ENCODE results near the gene GYPB.
"Not testable (repeated sequence)": the region's sequence is repeated elsewhere in the genome, so short reads cannot be mapped to it uniquely, and the experiment has no call there.

Gene GYPB

GRCh38 chr4:144019277-144019676, at the start of gene GYPB:
GYPB (minus strand) TSS chr4:144019380; CDS start chr4:144019287, 93 bp downstream.
- H3K4me3 ChIP-seq; H3K36me3 ChIP-seq; H3K27me3 ChIP-seq; H3K4me1 ChIP-seq; intact Hi-C loops (cut with DNase I; ENCODE audit: low total_unique reads); DNase-seq; H3K27ac ChIP-seq; H3K9me3 ChIP-seq: not testable (repeated sequence)

- H3K4me3 ChIP-seq; DNase-seq; H3K27ac ChIP-seq; H3K27me3 ChIP-seq; H3K36me3 ChIP-seq; H3K4me1 ChIP-seq; intact Hi-C loops (cut with DNase I; ENCODE audit: low total_unique reads): not testable (repeated sequence)
- peaks cover 0 to 12% (median 7%) of the 10 kb centered on the region in 3 donors for H3K9me3 ChIP-seq
These were observed 42.4 kb upstream of the GYPB start for GRCh38 chr4:144061556-144061955.

GRCh38 chr4:144060234-144060859, 41.2 kb upstream of the GYPB start:
- H3K36me3 ChIP-seq; DNase-seq; intact Hi-C loops (cut with DNase I; ENCODE audit: low total_unique reads); H3K27me3 ChIP-seq; H3K4me1 ChIP-seq; H3K27ac ChIP-seq; H3K4me3 ChIP-seq: not testable (repeated sequence)
- peaks cover 0 to 12% (median 7%) of the 10 kb centered on the region in 3 donors for H3K9me3 ChIP-seq

- no peak for DNase-seq
- peaks cover 0 to 10% (median 4%) of the 10 kb centered on the region in 3 donors for H3K9me3 ChIP-seq
- TF ChIP-seq CTCF (IDR thresholded peaks at IDR 0.05) = no peak
- H3K4me1 ChIP-seq = no peaks in the 10 kb centered on the region
- no peaks in the 10 kb centered on the region for H3K27me3 ChIP-seq
- intact Hi-C loops (cut with DNase I; ENCODE audit: low total_unique reads) = no loop called here
- H3K36me3 ChIP-seq = no peaks in the 10 kb centered on the region
- H3K27ac ChIP-seq = no peak overlapping the region
- no peak overlapping the region for H3K4me3 ChIP-seq
These were observed 37.6 kb upstream of the GYPB start for GRCh38 chr4:144056800-144057199.

GRCh38 chr4:144055336-144055735, 36.2 kb upstream of the GYPB start:
- H3K4me1 ChIP-seq; intact Hi-C loops (cut with DNase I; ENCODE audit: low total_unique reads); H3K4me3 ChIP-seq; DNase-seq; H3K27me3 ChIP-seq; H3K36me3 ChIP-seq; H3K9me3 ChIP-seq; H3K27ac ChIP-seq: not testable (repeated sequence)

GRCh38 chr4:144051494-144051893, 32.3 kb upstream of the GYPB start:
- H3K4me3 ChIP-seq; H3K9me3 ChIP-seq; DNase-seq; H3K27me3 ChIP-seq; H3K27ac ChIP-seq; intact Hi-C loops (cut with DNase I; ENCODE audit: low total_unique reads); H3K4me1 ChIP-seq; H3K36me3 ChIP-seq: not testable (repeated sequence)

GRCh38 chr4:144050631-144051030, 31.5 kb upstream of the GYPB start:
- H3K27me3 ChIP-seq; H3K4me1 ChIP-seq; H3K4me3 ChIP-seq; H3K36me3 ChIP-seq; DNase-seq; H3K27ac ChIP-seq; intact Hi-C loops (cut with DNase I; ENCODE audit: low total_unique reads); H3K9me3 ChIP-seq: not testable (repeated sequence)

- H3K9me3 ChIP-seq; intact Hi-C loops (cut with DNase I; ENCODE audit: low total_unique reads); H3K36me3 ChIP-seq: not testable (repeated sequence)
These were observed 30.6 kb upstream of the GYPB start for GRCh38 chr4:144049495-144050424.

GRCh38 chr4:144044936-144045335, 25.8 kb upstream of the GYPB start:
- H3K27me3 ChIP-seq; H3K4me1 ChIP-seq; H3K9me3 ChIP-seq; H3K27ac ChIP-seq; intact Hi-C loops (cut with DNase I; ENCODE audit: low total_unique reads); H3K36me3 ChIP-seq; DNase-seq; H3K4me3 ChIP-seq: not testable (repeated sequence)

More at GRCh38 chr4:144049495-144050424, 30.6 kb upstream of the GYPB start:
- not testable (repeated sequence) for DNase-seq, H3K4me3 ChIP-seq, H3K27me3 ChIP-seq, H3K27ac ChIP-seq, H3K4me1 ChIP-seq

GRCh38 chr4:144032580-144032979, 13.4 kb upstream of the GYPB start:
- DNase-seq; H3K27me3 ChIP-seq; intact Hi-C loops (cut with DNase I; ENCODE audit: low total_unique reads): not testable (repeated sequence)

GRCh38 chr4:144031875-144032274, 12.7 kb upstream of the GYPB start:
- H3K4me3 ChIP-seq; H3K27me3 ChIP-seq; H3K4me1 ChIP-seq; DNase-seq; H3K9me3 ChIP-seq; H3K27ac ChIP-seq; H3K36me3 ChIP-seq; intact Hi-C loops (cut with DNase I; ENCODE audit: low total_unique reads): not testable (repeated sequence)

More at GRCh38 chr4:144032580-144032979, 13.4 kb upstream of the GYPB start:
- not testable (repeated sequence) for H3K9me3 ChIP-seq, H3K4me1 ChIP-seq, H3K27ac ChIP-seq, H3K4me3 ChIP-seq, H3K36me3 ChIP-seq

GRCh38 chr4:144031369-144031768, 12.2 kb upstream of the GYPB start:
- H3K27me3 ChIP-seq; DNase-seq; intact Hi-C loops (cut with DNase I; ENCODE audit: low total_unique reads); H3K9me3 ChIP-seq; H3K4me1 ChIP-seq; H3K36me3 ChIP-seq; H3K4me3 ChIP-seq; H3K27ac ChIP-seq: not testable (repeated sequence)

- H3K27ac ChIP-seq; H3K36me3 ChIP-seq; H3K4me1 ChIP-seq; H3K9me3 ChIP-seq; H3K4me3 ChIP-seq; intact Hi-C loops (cut with DNase I; ENCODE audit: low total_unique reads); DNase-seq; H3K27me3 ChIP-seq: not testable (repeated sequence)
These were observed 11.5 kb upstream of the GYPB start for GRCh38 chr4:144030708-144031107.

Measured in tibial artery (tissue), 4 donors.